ENCODE results near the gene SLC19A1. TPM values are rescaled to one million over a fixed set of nuclear protein-coding genes. Genes with fewer than 3 reads are reported as not detected.

SLC19A1 gene
- total RNA-seq, 3 donors from 2014 or later = 12.6 to 22.8 (median 12.7) TPM

DNA sequence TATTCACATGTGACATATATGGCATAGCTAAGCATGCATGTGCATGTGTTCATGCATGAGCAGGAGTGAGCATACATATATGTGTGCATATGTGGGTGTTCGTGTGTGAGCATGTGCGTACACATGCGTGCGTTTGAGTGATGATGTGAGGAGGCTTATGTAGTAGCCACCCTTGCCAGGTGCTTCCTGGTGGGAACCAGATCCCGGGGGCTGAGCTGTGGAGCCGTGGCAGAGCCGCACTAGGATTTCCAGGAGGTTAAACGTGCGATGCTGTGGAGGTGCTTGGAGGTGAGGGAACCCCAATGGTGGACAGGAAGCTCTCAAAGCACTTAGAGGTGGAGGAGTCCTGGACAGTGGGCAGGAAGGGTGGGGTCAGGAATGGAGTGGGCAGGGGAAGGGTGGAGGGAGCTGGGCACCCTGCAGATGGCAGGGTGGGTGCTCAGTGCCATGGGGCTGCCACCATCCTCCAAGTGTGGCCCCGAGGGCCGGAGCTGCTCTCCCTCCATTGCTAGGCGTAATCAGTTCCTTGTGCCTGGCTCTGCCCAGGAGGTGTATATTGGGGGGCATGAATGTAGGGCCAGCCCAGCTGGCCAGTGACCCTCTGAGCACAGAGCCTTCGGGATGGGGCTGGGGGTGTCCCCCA lies 88.8 kb downstream of the SLC19A1 start:
- TF ChIP-seq, protein P1, sequence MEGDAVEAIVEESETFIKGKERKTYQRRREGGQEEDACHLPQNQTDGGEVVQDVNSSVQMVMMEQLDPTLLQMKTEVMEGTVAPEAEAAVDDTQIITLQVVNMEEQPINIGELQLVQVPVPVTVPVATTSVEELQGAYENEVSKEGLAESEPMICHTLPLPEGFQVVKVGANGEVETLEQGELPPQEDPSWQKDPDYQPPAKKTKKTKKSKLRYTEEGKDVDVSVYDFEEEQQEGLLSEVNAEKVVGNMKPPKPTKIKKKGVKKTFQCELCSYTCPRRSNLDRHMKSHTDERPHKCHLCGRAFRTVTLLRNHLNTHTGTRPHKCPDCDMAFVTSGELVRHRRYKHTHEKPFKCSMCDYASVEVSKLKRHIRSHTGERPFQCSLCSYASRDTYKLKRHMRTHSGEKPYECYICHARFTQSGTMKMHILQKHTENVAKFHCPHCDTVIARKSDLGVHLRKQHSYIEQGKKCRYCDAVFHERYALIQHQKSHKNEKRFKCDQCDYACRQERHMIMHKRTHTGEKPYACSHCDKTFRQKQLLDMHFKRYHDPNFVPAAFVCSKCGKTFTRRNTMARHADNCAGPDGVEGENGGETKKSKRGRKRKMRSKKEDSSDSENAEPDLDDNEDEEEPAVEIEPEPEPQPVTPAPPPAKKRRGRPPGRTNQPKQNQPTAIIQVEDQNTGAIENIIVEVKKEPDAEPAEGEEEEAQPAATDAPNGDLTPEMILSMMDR (IDR thresholded peaks at IDR 0.05) = no peak
- Histone ChIP-seq H3K36me3 (ENCODE audit: low read depth) (no peaks in the 10 kb centered on the region), H3K9me3 (no peaks in the 10 kb centered on the region), H3K4me1 (ENCODE audit: low read depth) (no peaks in the 10 kb centered on the region), H3K4me3 (no peak overlapping the region)
- intact Hi-C loops (cut with DNase I, micrococcal nuclease) = no loop called here
- DNase-seq (peak in 2 of 3 donors; percentile 5 to 25), ATAC-seq (no peak)

DNA sequence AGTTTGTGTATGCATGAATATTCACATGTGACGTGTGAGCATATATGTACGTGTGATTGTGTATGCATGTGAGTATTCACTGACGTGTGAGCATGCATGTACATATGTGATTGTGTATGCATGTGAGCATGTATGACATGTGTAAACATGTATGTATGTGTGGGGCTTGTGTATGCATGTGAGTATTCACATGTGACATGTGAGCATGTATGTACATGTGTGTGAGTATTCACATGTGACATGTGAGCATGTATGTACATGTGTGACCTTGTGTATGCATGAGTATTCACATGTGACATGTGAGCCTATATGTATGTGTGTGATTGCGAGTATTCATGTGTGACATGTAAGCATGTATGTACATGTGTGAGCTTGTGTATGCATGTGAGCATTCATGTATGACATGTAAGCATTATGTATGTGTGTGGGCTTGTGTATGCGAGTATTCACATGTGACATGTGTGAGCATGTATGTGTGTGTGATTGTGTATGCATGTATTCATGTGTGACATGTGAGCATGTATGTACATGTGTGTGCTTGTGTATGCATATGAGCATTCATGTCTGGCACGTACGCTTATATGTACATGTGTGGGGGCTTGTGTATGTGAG lies 89.4 kb downstream of the SLC19A1 start:
- Histone ChIP-seq H3K4me1 (ENCODE audit: low read depth) (no peaks in the 10 kb centered on the region), H3K36me3 (ENCODE audit: low read depth) (no peaks in the 10 kb centered on the region), H3K4me3 (no peak overlapping the region), H3K9me3 (no peaks in the 10 kb centered on the region)
- intact Hi-C loops (cut with DNase I, micrococcal nuclease) = no loop called here
- DNase-seq (no peak), ATAC-seq (no peak)
- TF ChIP-seq, protein P1 (IDR thresholded peaks at IDR 0.05) = no peak

- no peaks in the 10 kb centered on the region for H3K9me3 ChIP-seq
- ATAC-seq (no peak), DNase-seq (peak in 2 of 3 donors; percentile 10 to 33)
- no peaks in the 10 kb centered on the region for H3K36me3 ChIP-seq (ENCODE audit: low read depth)
- intact Hi-C loops (cut with DNase I, micrococcal nuclease) = no loop called here
- no peak overlapping the region for H3K4me3 ChIP-seq
- TF ChIP-seq, protein P1 (IDR thresholded peaks at IDR 0.05) = no peak
- H3K4me1 ChIP-seq (ENCODE audit: low read depth) = no peaks in the 10 kb centered on the region
These were observed 90.5 kb downstream of the SLC19A1 start for GRCh38 chr21:45451771-45452182.

GRCh38 chr21:45451091-45451740 lies 91.0 kb downstream of the SLC19A1 start:
- intact Hi-C loops (cut with DNase I, micrococcal nuclease) = no loop called here
- Histone ChIP-seq H3K4me1 (ENCODE audit: low read depth) (no peaks in the 10 kb centered on the region), H3K9me3 (no peaks in the 10 kb centered on the region), H3K4me3 (no peak overlapping the region), H3K36me3 (ENCODE audit: low read depth) (no peaks in the 10 kb centered on the region)
- TF ChIP-seq, protein P1 (IDR thresholded peaks at IDR 0.05) = no peak
- DNase-seq = peak in 2 of 3 donors; percentile 17 to 21
- ATAC-seq = no peak

GRCh38 chr21:45450423-45451090 lies 91.7 kb downstream of the SLC19A1 start:
- Histone ChIP-seq H3K4me1 (ENCODE audit: low read depth) (no peaks in the 10 kb centered on the region), H3K4me3 (no peak overlapping the region), H3K9me3 (no peaks in the 10 kb centered on the region), H3K36me3 (ENCODE audit: low read depth) (no peaks in the 10 kb centered on the region)
- intact Hi-C loops (cut with DNase I, micrococcal nuclease) = no loop called here
- TF ChIP-seq, protein P1 (IDR thresholded peaks at IDR 0.05) = no peak
- peak in 1 of 3 donors; percentile 38 for DNase-seq
- no peak for ATAC-seq

Data from mucosa of descending colon (tissue), 3 donors.